CD4-positive, alpha-beta T cell (primary cell): Measurements from ENCODE around the gene TADA3. TPM values are rescaled to one million over a fixed set of nuclear protein-coding genes. Genes with fewer than 3 reads are reported as not detected.

Source experiments
- ATAC-seq: fragments of 200-7000 bp; cut with Tn5 transposase; one replicate; pipeline ENCODE4 v1.10.0; 2022; ENCODE audit warnings: mild to moderate bottlenecking; ENCODE audit not compliant: poor library complexity
- CTCF ChIA-PET: fragments of 350-600 bp; sonication (Branson Sonifier 250); formaldehyde crosslinking; loops from one replicate; lab custom pipeline; 2021; ENCODE audit warnings: antibody characterized with exemption, inconsistent platforms; lab: Charles Lee
- POLR2A ChIA-PET: fragments of 350-600 bp; sonication (Branson Sonifier 250); formaldehyde crosslinking; loops from one replicate; lab custom pipeline; 2021; ENCODE audit warnings: antibody characterized with exemption, inconsistent platforms; lab: Charles Lee
- DNase-seq, 14 experiments: peaks; one replicate each; pipeline ENCODE4 v3.0.0-alpha.2; 2013 to 2020; ENCODE audit warnings: mixed read lengths in 2 of 14
- H3K27ac ChIP-seq, 2 donors: one replicate each; pipeline versions ENCODE4 v1.5.1 to v1.7.0; 2013; ENCODE audit warnings: low read length in 2 of 2, low read depth in 1 of 2, mild to moderate bottlenecking in 1 of 2
- H3K27me3 ChIP-seq, 2 experiments: 1 replicate in 1 of 2; 2 replicates in 1 of 2; pipeline versions ENCODE4 v1.6.1 to v1.7.0; 2013; ENCODE audit warnings: low read length in 2 of 2, control low read depth in 1 of 2, mild to moderate bottlenecking in 1 of 2, moderate library complexity in 1 of 2; ENCODE audit not compliant: insufficient read depth in 2 of 2, control insufficient read depth in 1 of 2
- H3K36me3 ChIP-seq: one replicate; pipeline ENCODE4 v1.6.1; 2013; ENCODE audit warnings: low read length, control low read depth; ENCODE audit not compliant: insufficient read depth
- H3K4me1 ChIP-seq: one replicate; pipeline ENCODE4 v1.6.1; 2013; ENCODE audit warnings: low read length, control low read depth; ENCODE audit not compliant: insufficient read depth
- H3K4me3 ChIP-seq: one replicate; pipeline ENCODE4 v1.5.1; 2013; ENCODE audit warnings: mild to moderate bottlenecking, low read length, moderate library complexity
- H3K9me3 ChIP-seq, 2 experiments: 1 replicate in 1 of 2; 2 replicates in 1 of 2; pipeline versions ENCODE4 v1.6.1 to v1.7.0; 2013; ENCODE audit warnings: low read length in 2 of 2, mild to moderate bottlenecking in 2 of 2, control low read depth in 1 of 2, moderate library complexity in 1 of 2; ENCODE audit not compliant: control insufficient read depth in 1 of 2, insufficient read depth in 1 of 2
- H3K27ac Mint-ChIP-seq: one replicate; pipeline ENCODE4 v1.8.0; 2020; ENCODE audit warnings: mixed read lengths
- H3K27me3 Mint-ChIP-seq: one replicate; pipeline ENCODE4 v1.8.0; 2021; ENCODE audit warnings: mixed read lengths
- H3K36me3 Mint-ChIP-seq: one replicate; pipeline ENCODE4 v1.8.0; 2021; ENCODE audit warnings: low read depth, mixed read lengths
- H3K4me1 Mint-ChIP-seq: one replicate; pipeline ENCODE4 v1.8.0; 2021; ENCODE audit warnings: low read depth, mixed read lengths
- H3K4me3 Mint-ChIP-seq: one replicate; pipeline ENCODE4 v1.8.0; 2020; ENCODE audit warnings: mild to moderate bottlenecking, mixed read lengths
- H3K9me3 Mint-ChIP-seq: one replicate; pipeline ENCODE4 v1.8.0; 2020; ENCODE audit warnings: mixed read lengths
- CTCF ChIP-seq: fragments of 200-600 bp; IDR thresholded peaks from one replicate; pipeline ENCODE4 v1.8.0; 2022; ENCODE audit warnings: antibody characterized with exemption, mild to moderate bottlenecking
- intact Hi-C, 2 experiments: fragments of 100-400 bp; cut with DNase I in 1 of 2; cut with micrococcal nuclease in 1 of 2; formaldehyde crosslinking; loops; one replicate each; pipeline versions ENCODE4 v1.15.1 to v1.9.0; 2023 to 2025; cut with DNase I, micrococcal nuclease
- total RNA-seq, 174 experiments: library from RNA in 2 of 174; stranded (reverse) in 2 of 174; gene quantifications; one replicate each; pipeline ENCODE4 v1.2.3 and lab custom pipeline; 2021 to 2026

The TADA3 gene
- total RNA-seq, 2 experiments from 2014 or later: 14.7 to 16.5 TPM

- Histone ChIP-seq H3K27ac (no peak overlapping the region), H3K9me3 (no peaks in the 10 kb centered on the region), H3K36me3 (peaks cover 8% of the 10 kb centered on the region), H3K4me1 (no peaks in the 10 kb centered on the region), H3K4me3 (no peak overlapping the region), H3K27me3 (no peaks in the 10 kb centered on the region)
- intact Hi-C loops: no loop called here
- no peak for TF ChIP-seq CTCF
- no peaks in the 10 kb centered on the region for H3K36me3 Mint-ChIP-seq
- no peaks in the 10 kb centered on the region for H3K9me3 Mint-ChIP-seq
- ATAC-seq (no peak), DNase-seq (no peak)
- H3K27me3 Mint-ChIP-seq: no peaks in the 10 kb centered on the region
- H3K4me3 Mint-ChIP-seq: no peak overlapping the region
- H3K27ac Mint-ChIP-seq: no peak overlapping the region
- CTCF ChIA-PET: no interaction called here
- H3K4me1 Mint-ChIP-seq: no peaks in the 10 kb centered on the region
- POLR2A ChIA-PET: no interaction called here
These were observed 33.3 kb upstream of the TADA3 start for GRCh38 chr3:9825451-9826040.

- intact Hi-C loops: no loop called here
- DNase-seq: no peak
- H3K4me3 ChIP-seq: no peak overlapping the region
- H3K4me1 Mint-ChIP-seq: no peaks in the 10 kb centered on the region
- no peak overlapping the region for H3K27ac ChIP-seq
- H3K4me1 ChIP-seq: no peaks in the 10 kb centered on the region
- H3K36me3 Mint-ChIP-seq: no peaks in the 10 kb centered on the region
- H3K27me3 Mint-ChIP-seq: no peaks in the 10 kb centered on the region
- ChIA-PET CTCF (no interaction called here), POLR2A (no interaction called here)
- H3K36me3 ChIP-seq: peaks cover 3% of the 10 kb centered on the region
- no peak overlapping the region for H3K27ac Mint-ChIP-seq
- no peak for ATAC-seq
- no peak overlapping the region for H3K4me3 Mint-ChIP-seq
- no peak for TF ChIP-seq CTCF
- no peaks in the 10 kb centered on the region for H3K9me3 ChIP-seq
- H3K9me3 Mint-ChIP-seq: no peaks in the 10 kb centered on the region
- H3K27me3 ChIP-seq: no peaks in the 10 kb centered on the region
These were observed 28.7 kb upstream of the TADA3 start for GRCh38 chr3:9820946-9821345.

- Mint-ChIP-seq H3K9me3 (no peaks in the 10 kb centered on the region), H3K27ac (no peak overlapping the region), H3K36me3 (no peaks in the 10 kb centered on the region), H3K27me3 (no peaks in the 10 kb centered on the region), H3K4me3 (no peak overlapping the region), H3K4me1 (no peaks in the 10 kb centered on the region)
- intact Hi-C loops: no loop called here
- peaks cover 3% of the 10 kb centered on the region for H3K36me3 ChIP-seq
- TF ChIP-seq CTCF: no peak
- no peak overlapping the region for H3K27ac ChIP-seq
- H3K4me3 ChIP-seq: no peak overlapping the region
- POLR2A ChIA-PET: no interaction called here
- no peaks in the 10 kb centered on the region for H3K27me3 ChIP-seq
- H3K9me3 ChIP-seq: no peaks in the 10 kb centered on the region
- CTCF ChIA-PET: no interaction called here
- ATAC-seq (no peak), DNase-seq (no peak)
- H3K4me1 ChIP-seq: no peaks in the 10 kb centered on the region
These were observed 28.3 kb upstream of the TADA3 start for GRCh38 chr3:9820543-9820942.
